HG03432 (cell line): ENCODE results near the gene MREG.

Experiments used
- ATAC-seq: cut with Tn5 transposase; IDR thresholded peaks from one replicate; pipeline ENCODE4 v1.9.1; 2021; ENCODE audit warnings: mild to moderate bottlenecking, moderate library complexity; ENCODE audit not compliant: unreplicated experiment

MREG gene, protein sequence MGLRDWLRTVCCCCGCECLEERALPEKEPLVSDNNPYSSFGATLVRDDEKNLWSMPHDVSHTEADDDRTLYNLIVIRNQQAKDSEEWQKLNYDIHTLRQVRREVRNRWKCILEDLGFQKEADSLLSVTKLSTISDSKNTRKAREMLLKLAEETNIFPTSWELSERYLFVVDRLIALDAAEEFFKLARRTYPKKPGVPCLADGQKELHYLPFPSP

DNA sequence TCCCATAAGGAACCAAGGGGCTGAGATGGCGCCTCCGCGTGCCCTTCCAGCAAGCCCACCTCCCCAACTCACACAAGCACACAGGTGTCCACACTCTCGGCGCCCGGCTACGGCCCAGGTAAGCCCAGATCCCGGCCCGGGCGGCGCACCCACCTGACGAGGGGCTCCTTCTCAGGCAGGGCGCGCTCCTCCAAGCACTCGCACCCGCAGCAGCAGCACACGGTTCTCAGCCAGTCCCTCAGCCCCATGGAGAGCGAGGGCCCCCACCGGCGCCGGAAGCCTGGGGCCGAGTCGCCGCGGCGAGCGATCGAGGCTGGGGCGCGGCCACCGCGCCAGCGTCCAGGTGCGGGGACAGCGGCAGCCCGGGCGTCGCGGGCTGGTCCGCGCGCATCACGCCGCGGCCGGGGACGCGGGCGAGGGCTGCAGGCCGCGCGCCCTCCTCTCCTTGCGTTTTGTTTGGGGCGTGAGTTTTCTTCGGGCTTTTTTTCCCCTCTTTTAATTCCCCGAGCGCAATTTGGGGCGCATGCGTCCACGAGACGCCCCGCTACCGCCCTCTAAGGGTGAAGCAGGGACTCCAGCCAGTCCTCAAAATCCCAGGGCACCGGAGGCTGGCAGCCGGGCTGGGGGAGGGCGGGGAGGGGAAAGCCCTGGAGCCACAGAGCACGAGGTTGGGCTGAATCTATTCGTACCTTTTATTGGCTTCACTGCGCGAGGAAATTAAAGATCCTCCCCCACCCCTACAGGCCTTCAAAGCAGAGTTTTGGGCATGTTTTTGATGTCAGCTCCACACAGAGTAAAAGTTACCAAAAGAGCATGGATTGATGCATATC, at the start of gene MREG:
Gene MREG, minus strand, starts transcription at position 472 of the 830 bp plus-strand sequence. Its CDS starts 224 bp downstream, at position 248.
- ATAC-seq = peak; percentile 55

DNA sequence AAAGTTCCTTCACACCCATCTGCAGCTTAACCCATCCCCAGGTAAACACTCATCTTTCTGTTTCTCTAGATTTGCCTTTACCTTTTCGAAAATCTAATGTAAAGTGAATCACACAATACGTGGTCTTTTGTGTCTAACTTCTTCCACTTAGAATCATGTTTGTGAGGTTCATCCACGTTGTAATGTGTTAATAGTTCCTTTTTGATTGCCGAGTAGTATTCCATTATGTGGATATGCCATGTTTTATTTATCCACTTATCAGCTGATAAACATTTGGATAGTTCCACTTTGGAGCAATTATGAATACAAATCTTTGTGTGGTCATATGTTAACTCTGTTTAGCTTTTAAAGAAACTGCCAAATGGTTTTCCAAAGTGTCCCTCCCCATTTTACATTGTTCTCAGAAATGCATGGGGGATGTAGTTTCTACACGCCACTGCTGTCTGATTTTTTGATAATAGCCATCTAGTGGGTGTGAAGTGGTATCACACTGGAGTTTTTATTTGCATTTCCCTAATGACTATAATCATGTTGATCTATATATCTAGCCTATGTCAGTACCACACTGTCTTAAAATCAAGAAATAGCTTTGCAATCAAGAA, 46.0 kb upstream of the MREG start:
- no peak for ATAC-seq

DNA sequence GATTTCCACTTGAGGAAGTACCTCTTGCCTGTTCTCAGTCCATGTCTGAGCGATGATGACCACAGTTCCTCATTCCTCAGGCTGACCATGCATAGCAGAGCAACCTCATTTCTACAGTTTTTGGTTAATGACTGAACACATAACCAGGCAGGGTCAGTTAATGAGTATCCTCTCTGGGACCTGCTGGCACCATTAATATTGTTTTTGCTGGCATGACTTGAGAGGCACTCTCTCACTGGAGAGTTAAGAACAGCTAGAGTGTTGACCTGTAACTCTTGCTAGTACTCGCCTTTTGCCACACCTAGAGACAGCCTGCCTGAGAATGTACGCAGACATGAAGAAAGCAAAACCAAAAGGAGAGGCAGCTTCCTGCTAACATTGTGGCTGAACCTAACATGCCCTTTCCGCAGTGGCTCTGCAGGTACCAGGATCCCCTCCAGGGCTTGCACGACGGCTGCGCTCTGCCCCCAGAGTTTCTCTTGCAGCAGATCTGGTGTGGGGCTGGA, 44.4 kb upstream of the MREG start:
- peak; percentile 85 for ATAC-seq

DNA sequence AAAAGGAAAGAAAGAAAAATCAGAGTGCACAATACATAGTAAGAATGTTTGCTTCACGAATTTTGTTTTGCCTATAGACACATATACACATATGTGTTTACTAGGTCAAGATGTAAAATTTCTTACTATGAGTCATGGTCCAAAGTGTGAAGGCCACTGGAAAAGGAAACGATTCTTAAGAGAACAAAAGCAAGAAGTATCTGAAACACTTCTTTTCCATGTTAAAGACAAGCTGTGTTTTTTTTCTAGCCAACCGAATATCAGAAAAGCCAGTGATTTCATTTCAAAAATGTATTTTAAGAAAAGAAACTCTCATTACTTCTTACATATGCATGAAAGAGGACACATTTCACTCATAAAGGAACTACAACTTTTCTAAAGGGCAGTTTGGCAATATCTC, 43.4 kb upstream of the MREG start:
- ATAC-seq = peak; percentile 54

DNA sequence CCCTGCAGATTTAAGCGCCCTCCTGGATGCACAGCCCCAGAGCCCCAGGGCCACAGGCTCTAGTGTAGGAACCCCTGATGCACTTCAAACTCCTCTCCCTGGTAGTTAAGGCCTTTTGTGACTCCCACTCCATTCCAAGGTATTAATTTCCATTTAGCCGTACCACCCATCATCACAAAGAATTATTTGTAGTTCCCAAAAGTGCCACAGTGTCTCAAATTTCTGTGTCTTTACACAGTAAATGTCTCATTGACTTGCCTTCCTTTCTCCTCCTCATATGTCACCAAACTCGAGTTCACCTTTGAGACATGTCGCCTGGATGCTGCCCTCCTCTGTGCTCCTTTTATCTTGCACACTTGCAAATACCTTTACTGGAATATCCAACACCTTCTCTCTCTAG, 42.3 kb upstream of the MREG start:
- no peak for ATAC-seq

DNA sequence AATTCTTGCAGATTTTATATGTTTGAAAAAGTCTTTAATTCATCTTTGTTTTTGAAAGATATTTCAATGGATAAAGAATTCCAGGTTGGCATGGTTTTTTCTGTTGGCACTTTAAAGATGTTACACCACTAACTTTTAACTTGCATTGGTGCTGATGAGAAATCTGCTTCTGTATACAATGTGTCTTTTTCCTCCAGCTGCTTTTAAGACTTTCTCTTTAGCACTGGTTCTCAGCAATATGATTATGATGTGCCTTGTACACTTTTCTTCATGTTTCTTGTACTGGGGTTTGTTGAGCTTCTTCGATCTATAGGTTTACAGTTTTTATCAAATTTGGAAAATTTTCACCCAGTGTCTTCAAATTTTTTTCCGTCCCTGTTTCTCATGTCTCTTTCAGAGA, 39.1 kb upstream of the MREG start:
- ATAC-seq = no peak

DNA sequence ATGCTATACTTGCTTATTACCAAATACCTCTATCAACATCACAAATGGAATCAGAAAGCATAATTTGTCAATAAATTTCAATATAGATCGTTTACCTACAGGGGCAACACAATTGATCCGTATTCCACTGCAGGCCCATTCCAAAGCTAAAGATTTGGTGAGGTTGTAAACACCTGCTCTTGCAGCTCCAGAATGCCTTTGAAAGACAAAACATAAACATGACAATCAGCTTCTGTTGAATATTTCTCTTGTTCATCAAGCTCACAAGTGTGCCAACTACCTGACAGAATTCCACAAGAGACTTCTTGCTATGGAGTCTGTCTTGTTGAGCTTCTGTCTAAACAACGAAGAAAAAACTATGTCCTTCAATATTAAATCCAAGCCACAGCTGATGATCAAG, 38.0 kb upstream of the MREG start:
- no peak for ATAC-seq

DNA sequence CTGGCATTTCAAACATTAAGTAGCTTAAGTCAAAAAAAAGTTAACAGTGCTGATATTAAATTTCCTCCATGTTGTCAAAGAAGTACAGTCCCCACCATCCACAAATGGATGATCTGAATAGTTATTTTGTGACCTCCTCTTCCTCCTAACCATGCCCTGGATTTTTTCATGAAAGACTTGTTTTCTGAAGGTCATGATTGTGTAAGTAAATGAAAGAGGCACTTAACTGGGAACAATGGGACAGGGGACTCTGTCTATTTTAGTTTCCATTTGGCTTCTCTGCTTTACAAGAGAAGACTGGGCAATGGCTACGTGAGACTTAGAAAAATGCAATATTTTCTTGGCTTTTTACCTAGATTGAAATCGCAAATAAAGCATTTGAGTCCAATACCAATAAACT, 36.1 kb upstream of the MREG start:
- no peak for ATAC-seq

DNA sequence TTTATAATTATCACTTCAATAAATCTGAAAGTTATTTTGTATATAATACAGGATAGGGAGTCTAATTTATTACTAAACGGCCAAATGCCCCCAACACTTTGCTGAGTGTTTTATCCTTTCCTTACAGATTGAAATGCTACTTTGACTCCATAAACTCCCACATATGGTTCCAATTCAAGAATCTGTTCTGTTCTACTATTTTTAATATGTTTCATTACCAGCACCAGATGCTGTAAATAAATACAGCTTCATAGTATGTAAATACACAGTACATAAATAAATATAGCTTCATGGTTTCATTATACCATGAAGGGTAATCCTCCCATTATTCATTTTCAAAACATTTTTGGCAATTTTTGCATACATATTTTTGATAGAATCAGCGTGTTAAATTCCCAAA, 34.0 kb upstream of the MREG start:
- no peak for ATAC-seq

DNA sequence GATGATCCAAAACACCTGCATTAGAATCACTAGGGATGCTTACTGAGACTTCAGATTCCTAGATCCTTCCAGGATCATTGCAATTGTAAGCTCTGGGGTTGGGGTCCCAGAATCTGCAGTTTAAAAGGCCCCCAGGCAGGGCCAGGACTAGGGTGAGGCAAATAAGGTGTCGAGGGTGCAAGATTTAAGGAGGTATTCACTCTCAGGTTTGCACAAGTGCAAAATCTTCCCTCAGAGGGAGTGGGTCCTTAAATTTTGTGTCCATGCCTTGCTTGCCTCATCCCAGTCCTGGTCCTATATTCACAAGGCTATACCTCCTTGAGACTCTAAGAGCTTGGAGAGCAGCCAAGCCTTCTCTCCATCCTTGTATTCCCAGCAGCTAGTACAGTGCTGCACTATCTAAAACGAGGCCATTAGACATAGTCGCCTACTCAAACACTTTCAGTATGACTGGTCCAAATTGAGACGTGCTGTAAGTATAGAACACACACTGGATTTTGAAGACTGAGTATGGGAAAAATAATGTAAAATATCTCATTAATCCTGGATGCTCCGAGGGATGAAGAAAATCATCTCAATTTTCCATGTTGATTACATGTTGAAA, 31.6 kb upstream of the MREG start:
- peak; percentile 99 for ATAC-seq

DNA sequence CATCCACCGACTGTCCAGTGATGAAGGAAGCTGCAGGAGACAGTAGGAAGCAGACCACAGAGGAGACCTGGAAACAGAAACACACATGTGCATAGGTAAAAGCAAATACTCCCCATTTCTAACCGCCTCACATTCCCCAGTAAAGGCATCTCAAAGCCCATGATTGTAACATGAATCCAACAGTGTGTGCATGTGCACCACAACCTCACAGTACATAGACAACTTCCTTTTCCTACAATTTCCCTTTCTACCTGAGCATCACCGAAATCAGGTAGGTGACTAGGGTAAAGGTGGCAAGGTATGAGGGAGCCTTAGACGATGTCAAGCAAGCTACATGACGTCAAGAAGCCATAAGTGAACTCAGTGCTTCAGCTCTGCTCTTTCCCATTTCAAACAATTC, 30.6 kb upstream of the MREG start:
- no peak for ATAC-seq

DNA sequence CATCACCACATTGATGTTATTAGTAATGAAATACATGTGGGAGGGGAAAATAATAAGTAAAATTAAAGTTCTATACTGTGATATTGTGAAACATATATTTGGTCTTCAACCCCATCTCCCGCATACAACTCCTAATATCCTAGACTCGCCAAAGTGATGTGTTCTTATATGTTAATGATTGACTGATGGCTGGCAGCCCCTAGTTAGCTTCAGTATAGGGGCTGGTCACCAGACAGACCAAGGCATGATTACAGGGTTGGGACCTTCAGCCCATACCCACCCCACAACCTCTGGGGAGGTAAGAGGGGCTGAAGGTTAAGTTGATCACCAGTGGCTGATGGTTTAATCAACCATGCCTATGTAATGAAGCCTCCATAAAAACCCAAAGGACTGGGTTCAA, 28.1 kb upstream of the MREG start:
- no peak for ATAC-seq

DNA sequence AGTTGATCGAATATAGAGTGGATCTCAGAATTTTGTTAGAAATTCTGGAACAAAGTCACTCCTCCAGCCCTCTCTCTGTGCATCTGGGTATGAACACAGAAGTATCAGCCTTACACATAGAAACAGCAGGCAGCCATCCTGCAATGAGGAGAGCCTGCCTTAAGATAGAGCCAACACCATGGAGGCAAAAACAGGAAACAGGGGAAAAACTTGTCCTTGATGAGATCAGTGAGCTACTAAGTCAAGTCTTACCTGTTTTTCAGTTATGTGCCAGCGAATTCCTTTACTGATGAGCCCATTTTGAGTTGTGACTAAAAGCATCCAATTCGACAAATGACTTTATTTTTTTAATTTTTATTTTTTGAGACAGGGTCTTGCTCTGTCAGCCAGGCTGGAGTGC, 26.6 kb upstream of the MREG start:
- ATAC-seq = no peak

DNA sequence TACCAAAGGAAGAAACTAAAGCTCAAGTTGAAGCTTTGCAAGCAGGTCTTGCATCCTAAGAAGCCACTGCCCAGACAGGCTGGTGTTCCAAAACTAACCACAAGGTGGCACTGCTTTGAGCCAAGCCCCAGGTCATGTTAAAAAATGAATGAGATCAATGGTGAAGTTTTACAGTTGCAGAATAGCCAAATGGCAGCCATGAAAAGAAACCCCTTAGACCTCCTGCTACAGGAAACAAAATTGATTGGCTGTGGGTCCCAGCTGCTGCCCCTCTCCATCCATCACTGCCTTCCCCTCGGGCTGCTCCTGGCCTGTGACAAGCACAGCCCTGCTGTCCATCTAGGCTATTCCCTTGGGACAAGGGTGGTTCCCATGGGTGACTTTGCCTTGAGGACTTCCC, 20.7 kb upstream of the MREG start:
- peak; percentile 39 for ATAC-seq

DNA sequence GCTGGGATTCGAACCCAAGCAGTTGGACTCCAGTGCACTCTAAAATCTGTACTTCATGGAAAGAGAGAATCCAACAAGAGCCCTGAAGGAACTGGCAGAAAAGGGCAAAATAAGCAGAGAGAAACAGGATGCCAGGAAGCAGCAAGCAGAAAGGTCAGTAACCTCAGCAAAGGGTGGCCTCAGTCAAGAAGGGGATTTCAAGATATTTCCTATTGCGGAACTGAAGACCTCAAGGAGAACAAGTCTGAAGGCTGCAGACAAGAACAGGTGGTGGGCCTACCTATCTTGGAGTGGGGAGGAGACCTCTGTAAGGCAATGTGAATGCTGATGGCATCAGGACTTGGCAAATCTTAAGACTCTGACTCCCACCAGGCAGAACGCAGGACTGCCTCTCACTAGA, 20.1 kb upstream of the MREG start:
- peak; percentile 38 for ATAC-seq

DNA sequence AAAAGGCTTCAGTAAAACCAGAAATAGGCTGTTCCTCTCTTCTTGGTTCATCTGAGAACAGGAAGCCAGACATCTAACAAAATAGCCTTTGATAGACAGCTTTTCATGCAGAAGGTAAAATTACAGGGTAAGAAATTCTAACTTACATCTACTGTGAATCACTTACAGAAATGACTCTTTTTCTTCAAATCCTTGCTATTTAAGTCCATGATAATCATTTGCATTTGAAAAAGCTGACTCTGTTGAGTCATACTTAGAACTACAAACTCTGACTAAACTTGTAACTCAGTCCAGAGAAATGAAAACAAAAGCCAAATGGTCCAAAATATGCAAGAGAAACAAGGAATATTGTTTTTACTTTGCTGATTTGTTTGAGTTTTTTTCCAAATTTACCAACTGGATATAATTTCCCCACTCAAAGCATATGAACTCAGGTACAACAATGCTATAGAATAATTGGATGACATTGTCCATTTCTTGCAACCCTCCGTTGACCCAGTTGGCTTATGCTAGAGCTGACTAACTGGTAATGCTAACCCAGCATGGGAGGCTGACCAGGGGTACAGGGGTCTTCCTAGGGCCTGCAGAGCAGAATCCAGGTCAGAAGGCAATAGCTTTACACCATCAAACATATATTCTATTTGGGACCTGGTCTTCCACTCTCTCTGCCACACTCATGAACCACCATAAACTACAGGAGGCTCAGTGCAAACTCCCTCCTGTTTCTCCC, 18.8 kb upstream of the MREG start:
- ATAC-seq = peak; percentile 85

DNA sequence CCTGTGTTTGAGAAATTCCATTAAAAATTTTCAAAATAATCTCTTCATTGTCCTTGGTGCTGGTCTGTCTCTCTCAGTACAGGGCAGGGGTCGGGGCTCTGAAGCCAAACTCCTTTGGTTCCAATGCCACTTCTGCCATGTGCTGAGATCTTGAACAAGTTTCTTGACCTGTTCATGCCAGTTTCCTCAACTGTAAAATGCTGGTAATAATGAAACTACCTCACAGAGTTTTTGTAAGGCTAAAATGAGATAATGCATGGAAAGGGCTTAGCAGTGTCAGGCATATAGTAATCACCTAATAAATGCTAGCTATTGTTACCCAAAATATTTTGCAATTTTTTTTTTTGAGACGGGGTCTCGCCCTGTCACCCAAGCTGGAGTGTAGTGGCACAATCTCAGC, 16.9 kb upstream of the MREG start:
- ATAC-seq = peak; percentile 19

DNA sequence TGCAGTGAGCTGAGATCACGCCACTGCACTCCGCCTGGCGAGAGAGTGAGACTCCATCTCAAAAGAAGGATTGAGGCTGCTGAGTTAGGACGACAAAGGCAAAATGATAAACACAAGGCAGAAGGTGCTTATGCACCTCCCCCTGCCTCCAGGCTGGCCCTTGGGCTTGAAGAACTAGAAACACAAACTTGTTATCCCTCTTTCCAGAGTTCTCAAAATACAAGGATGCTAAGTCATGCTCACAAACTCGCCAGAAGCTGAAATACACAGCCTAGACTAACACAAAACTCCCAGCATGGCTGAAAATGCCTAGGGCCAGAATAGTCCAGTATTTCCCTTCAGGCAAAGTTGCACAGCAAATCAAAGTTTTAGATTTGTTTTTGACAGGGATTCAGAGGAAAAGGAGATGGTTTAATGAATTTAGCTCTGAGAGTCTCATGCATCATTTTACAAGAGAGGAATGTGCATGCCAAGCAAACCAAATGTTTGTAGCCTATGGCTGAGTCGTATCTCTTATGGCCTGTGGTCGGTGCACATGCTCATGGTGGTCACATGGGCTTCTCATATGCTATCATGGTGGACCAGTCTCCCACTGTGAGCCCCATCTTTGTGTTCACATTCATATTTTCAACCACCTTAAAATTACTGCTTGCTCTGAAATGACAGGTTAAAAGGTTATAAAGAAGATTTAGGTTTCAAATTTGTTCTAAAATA, 16.2 kb upstream of the MREG start:
- no peak for ATAC-seq

DNA sequence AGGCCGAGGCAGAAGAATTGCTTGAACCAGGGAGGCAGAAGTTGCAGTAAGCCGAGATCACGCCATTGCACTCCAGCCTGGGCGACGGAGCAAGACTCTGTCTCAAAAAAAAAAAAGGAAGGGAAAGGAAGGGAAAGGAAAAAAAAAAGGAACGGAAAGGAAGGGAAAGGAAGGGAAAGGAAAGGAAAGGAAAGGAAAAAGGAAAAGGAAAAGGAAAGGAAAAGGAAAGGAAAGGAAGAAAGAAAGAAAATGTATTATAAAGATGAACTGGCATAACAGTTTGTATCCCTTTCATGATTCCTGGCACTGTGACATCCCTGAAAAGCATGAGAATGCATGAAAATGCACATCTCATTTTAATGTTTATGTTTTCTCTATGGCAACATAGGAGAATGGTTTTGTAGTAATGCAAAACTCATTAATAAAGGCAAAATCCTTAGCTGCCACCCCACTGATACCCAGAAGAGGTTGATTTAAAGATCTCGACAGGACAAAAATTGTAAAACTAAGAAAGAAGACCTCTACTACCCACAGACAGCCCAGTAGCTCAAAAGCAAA, 11.5 kb upstream of the MREG start:
- no peak for ATAC-seq

DNA sequence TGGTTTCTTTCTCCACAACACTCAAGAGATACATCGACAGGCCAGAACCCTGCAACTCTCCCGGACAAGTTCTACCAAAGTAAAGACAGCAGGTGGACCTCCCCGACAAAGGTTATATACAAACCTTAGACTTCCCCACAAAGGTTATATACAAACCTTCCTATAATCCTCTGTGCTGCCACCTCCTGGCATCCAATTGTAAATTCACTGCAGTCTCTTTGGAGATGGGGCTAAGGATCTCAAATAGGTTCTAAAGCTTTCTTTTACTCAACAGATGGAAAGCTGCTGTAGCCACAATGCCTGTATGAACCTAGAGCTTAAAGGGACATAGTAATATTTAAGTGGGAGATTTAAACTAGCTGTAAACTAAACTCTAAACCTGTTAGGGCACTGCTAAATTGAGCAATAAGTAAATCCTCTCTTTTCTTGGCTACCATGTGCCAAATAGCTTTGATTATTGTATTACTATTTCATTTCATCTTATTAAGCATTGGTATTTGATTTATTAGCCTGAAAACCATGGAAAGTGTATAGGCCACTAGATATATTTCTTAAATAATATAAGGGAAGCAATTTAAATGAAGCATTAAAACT, 9.8 kb upstream of the MREG start:
- peak; percentile 96 for ATAC-seq
